ENCODE results near the gene YAP1.
"Not testable (repeated sequence)": the region's sequence is repeated elsewhere in the genome, so short reads cannot be mapped to it uniquely, and the experiment has no call there.

Gene YAP1

GRCh38 chr11:102166175-102167064, 56.2 kb downstream of the YAP1 start:
- no peak for DNase-seq

DNA sequence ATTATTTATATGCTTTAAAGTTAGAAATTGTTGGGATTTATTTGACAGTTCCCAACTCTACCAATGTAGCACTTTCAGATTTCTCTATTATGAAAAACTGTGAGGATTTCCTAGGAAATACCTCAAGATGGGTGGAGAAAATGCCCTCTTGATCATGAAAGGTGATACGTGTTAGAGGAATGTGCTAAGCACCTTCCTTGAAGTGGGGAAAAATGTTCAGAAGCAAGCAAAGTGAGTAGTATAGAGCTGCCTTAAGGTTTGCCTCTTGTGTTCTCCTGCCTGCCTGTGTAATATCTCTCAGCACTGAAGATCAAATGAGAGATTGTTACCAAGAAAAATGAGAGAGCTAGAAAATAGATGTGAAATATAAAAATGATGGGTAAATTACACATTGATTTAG, 58.2 kb downstream of the YAP1 start:
- no peak for DNase-seq

DNA sequence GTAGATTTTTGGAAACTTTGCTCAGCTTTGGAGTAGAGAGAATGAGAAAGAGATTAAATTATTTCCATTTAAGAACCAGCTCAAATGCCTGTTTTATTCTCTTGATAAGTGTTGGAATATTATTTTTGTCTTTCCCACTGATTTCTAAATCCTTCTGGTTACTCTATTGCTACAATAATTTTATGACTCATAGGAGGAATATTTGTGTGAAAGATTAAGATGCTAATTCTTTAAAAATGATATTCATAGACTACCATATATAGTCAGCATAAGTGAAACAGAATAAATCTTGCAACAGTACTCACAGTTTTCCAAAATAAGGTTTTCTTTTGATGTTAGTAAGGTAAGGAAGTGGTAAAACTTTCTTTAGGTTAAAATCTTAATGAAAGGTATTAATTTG, 60.9 kb downstream of the YAP1 start:
- DNase-seq, result no peak

GRCh38 chr11:102172127-102172848, 62.0 kb downstream of the YAP1 start:
- DNase-seq, result no peak

- DNase-seq, result no peak
Observed at GRCh38 chr11:102177126-102177525, 66.9 kb downstream of the YAP1 start.

- DNase-seq, result no peak
Observed at GRCh38 chr11:102177974-102178631, 67.9 kb downstream of the YAP1 start.

DNA sequence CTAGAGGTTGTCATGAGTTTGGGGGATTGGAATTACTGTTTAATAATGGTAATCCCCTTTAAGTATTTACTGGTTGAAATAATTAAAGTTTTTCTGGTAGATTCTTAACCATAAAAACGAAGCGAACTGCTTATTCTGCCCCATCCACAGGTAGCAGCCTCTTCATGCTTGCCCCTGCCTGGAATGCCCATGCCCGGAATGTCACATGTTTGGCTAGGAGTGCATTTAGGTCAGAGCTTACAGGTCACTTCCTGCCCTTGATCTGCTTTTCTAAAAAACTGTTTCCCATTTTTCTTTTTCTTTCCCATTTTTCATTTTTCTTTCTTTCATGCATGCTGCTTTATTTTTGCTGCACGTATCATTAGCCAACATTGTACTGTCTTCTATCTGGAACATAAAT, 69.1 kb downstream of the YAP1 start:
- no peak for DNase-seq

GRCh38 chr11:102184269-102184987, 74.2 kb downstream of the YAP1 start:
- DNase-seq, result no peak

DNA sequence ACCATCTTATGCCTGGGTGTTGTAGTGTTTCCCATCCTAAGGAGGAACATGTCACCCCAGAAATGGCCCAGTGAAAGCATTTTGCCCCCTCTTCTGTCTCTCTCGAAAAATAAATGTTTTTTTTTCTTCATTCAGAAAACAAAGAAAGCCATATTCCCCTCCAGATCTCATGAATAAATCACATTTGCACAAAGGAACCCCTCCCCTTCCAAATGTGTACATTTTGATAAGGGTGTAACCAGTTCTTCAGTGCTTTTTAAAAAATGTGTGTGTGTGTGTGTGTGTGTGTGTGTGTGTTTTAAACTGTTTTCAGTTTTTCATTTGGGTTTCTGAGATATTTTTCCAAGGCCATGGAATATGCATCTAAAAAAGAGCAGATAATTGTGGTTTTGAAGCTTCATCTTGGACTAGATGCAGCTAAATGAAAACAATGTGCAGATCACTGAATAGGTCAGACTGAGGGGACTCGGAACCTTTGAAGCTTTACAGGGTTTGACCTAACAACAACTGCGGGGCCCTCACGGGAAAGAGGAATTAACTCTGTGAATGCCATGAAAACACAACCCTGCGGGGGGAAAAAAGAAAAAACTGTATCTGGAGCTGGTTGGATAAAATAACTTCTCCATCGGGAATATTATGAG, 76.4 kb downstream of the YAP1 start:
- no peak for DNase-seq

GRCh38 chr11:102187416-102188151, 77.3 kb downstream of the YAP1 start:
- no peak for DNase-seq

- DNase-seq, result no peak
Observed at GRCh38 chr11:102188488-102188887, 78.2 kb downstream of the YAP1 start.

DNA sequence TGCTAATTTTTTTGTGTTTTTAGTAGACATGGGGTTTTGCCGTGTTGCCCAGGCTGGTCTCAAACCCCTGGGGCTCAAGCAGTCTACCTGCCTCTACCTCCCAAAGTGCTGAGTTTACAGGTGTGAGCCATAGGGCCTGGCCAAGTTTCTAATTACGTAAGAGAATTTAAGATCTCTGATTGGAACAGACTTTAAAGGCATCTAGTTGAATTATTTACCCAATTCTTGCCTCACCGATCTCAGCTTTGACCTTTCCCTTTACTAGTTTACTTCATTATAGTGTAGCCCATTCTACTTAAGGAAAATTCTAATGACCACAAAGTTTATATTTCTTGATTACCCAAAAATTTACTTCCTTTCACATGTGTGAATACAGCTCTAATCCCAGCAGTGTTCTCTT, 81.6 kb downstream of the YAP1 start:
- DNase-seq, result no peak

DNA sequence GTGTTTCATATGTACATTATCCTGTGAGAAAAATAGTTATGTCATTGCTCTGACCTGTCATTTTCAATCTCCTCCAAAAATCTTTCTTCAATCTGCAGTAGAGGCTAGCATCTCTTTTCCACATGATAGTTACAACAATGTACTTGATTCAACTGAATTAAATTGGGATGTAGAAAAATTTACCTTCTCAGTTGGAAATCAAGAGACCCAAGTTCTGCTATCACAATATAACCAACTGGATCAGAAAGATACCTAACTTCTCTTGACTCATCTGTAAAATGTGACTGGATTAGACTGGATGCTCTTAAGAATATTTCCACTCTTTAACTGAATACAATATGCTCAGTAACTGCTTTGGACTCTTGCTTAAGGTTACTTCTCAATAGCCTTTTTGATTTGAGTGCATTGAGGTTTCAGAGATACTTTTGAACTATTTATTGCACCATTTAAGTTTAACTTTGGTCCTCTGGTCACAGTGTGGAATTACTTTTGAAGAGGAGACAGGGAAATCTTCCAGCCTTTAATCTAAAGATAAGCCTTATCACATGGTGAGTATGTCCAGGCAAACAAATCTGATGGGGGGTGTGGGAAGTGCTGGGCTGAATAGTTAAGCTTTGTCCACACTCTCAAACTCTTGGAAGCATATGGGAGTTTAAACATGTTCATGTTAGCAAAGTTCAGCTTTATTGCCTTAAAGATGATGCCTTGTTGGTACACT, 82.3 kb downstream of the YAP1 start:
- no peak for DNase-seq

GRCh38 chr11:102194257-102194656, 84.0 kb downstream of the YAP1 start:
- no peak for DNase-seq

GRCh38 chr11:102194990-102195389, 84.7 kb downstream of the YAP1 start:
- no peak for DNase-seq

DNA sequence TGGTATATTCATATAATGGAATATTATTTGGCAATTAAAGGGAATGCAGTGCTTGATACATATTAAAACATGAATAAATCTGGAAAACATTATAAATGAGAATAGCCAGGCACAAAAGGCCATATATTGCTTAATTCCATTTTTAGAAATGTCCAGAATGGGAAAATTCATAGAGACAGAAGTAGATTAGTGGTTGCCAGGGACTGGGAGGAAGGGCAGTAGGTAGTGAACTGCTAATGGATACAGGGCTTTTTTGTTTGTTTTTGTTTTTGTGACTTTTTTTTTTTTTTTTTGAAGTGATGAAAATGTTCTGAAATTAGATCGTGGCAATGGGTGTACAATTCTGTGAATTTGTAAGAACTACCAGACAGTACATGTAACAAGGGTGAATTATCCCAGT, 86.1 kb downstream of the YAP1 start:
- no peak for DNase-seq

DNA sequence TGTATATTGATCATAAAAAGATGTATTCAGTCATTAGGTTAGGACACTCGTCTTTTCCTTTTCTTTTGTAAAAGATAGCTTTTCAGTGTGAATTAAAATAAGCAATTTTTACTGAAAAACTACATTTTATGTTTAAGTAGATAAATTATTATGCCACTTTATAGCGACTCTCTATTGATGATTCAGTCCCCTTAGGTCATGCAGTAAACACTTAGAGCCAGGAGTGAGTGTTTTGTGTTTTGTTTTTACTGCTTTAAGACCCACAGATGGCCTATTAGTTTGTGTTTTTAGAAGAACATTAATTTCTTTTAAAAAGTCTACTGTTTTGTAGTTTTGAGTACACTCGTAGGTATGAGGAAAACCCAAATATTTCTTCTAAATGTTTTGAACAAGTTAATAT, 86.6 kb downstream of the YAP1 start:
- no peak for DNase-seq

DNA sequence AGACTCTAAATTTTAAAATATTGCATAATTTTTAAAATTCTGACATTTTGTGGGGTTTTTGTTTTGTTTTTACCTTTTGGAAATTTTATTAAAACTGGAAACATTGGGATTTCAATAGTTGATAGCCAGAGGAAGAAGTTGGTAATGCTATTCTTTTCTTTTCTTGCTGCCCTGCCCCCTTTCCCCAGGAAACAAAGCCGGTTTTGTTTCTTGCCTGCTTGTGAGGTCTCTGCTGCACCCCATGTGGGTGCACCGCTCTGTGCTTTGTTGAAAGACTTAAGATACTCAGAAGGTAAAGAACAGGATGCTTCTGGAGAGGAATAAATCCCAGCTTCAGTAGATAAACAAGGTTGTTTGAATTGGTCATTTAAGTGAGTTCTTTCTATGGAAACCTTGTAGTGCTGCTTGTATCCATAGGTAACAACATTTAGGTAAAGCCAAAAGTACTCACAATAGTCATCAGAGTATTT, 87.5 kb downstream of the YAP1 start:
- DNase-seq, result no peak

DNA sequence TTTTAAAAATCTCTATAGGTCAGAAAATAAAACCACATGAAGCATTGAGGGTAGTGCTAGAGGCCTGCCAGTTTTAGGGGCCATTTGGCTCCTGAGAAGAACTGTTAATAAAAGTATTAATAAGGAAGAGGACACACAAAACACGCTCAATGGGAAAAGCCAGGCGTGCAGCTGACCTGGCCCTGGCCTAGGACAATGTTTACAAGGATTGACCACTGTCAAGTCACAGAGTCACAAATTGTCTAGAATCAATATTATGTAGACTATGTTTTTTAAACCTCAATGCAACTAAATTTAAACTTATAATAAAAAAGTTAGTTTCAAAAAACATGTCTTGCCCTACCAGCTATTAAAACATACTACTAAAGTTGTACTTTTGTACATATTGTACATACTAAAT, 89.4 kb downstream of the YAP1 start:
- no peak for DNase-seq

GRCh38 chr11:102200325-102200724, 90.1 kb downstream of the YAP1 start:
- DNase-seq, result not testable (repeated sequence)

DNA sequence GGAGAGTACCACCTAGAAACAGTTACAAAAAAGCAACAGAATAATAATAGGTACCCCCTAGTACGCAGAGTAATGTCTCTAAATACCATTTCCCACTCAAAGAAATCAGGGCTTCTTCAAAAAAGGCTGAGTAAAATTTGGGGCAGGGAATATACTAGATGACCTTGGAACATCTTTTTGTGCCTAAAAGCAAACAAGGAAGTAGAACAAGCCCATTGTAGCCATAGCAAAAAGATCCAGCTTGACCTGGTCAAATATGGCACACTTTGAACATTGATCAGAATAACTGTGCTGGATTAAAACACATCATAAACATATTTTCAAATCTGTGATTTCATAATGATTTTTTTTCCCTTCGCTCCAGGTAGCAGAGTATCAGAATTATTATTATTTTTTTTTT, 91.5 kb downstream of the YAP1 start:
- DNase-seq, result no peak

Measured in NCI-H446 (cell line).